ENCODE measurements around the gene CAPSL.
"Not testable (repeated sequence)": the region's sequence is repeated elsewhere in the genome, so short reads cannot be mapped to it uniquely, and the experiment has no call there.

Gene CAPSL

GRCh38 chr5:35870605-35871004, 67.8 kb downstream of the CAPSL start:
- DNase-seq: no peak

GRCh38 chr5:35869685-35870277, 68.6 kb downstream of the CAPSL start:
- no peak for DNase-seq

- no peak for DNase-seq
Observed at GRCh38 chr5:35867998-35868397, 70.4 kb downstream of the CAPSL start.

GRCh38 chr5:35863159-35863558, 75.3 kb downstream of the CAPSL start:
- DNase-seq: no peak

- DNase-seq: no peak
Observed at GRCh38 chr5:35862126-35862525, 76.3 kb downstream of the CAPSL start.

DNA sequence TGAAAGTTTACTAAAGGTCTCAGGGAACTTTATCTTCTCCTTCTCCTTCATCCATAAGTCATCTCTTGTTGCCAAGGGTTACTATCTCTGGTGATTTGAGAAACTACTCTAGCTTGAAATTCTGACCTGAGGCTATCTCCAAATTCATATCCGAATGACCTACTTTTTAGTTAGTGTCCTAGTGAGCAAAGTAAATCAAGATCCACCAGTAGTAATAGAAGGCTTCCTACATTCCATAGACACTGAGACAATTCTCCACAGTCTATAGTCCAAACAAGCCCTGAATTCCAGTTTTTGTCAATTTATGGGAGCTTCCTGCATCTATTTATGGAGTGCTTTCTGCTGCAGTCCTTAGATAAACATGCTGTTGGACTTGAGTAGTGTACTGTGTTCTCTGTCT, 76.7 kb downstream of the CAPSL start:
- peak; percentile 31 for DNase-seq

DNA sequence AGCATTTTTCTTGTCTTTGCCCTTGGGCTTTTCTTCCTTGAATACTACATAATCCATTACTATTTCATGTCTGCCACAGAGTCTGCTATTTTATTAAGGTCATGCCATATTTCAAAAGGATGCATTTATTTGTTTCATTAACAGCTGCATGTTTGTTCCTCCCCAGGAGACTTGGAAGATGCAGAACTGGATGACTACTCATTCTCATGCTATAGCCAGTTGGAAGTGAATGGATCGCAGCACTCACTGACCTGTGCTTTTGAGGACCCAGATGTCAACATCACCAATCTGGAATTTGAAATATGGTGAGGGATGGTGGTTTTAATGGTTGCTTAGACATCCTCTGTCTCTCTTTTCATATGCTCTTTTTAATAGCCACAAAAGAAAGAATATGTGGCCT, 77.7 kb downstream of the CAPSL start:
- DNase-seq: no peak

GRCh38 chr5:35859101-35859661, 79.2 kb downstream of the CAPSL start:
- no peak for DNase-seq

- peak; percentile 41 for DNase-seq
Observed at GRCh38 chr5:35857606-35858205, 80.7 kb downstream of the CAPSL start.

DNA sequence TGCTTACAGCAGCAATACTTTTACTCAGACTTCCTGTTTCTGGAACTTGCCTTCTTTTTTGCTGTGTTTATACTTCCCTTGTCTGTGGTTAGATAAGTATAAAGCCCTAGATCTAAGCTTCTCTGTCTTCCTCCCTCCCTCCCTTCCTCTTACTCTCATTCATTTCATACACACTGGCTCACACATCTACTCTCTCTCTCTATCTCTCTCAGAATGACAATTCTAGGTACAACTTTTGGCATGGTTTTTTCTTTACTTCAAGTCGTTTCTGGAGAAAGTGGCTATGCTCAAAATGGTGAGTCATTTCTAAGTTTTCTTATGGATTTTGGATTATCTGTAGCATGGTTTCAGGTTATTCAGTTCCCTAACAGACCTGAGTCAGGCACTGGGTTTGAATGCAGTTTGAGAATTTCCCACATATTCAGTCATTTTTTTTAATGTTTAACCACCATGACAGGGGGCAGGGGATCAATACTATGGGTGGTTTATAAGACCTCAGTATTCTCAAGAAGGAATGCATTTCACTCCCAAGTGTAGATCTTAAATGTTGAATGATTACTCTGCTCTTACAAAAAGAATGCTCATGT, 81.6 kb downstream of the CAPSL start, which contains the start of gene IL7R:
Gene IL7R, plus strand, starts transcription at position 127 of the 587 bp plus-strand sequence. Its CDS starts 87 bp downstream, at position 214.
- no peak for DNase-seq

DNA sequence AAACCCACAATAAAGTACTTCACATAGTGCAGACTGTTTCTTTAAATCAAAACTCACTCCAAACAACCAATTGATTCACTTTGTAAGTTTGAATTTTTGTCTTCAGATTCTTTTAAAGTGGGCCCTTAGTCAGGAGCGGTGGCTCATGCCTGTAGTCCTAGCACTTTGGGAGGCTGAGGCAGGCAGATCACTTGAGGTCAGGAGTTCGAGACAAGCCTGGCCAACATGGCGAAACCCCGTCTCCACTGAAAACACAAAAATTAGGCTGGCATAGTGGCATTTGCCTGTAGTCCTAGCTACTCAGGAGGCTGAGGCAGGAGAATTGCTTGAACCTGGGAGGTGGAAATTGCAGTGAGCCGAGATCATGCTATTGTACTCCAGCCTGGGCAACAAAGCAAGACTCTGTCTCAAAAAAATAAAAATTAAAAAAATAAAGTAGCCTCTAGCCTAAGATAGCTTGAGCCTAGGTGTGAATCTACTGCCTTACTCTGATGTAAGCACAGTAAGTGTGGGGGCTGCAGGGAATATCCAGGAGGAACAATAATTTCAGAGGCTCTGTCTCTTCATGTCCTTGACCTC, 82.1 kb downstream of the CAPSL start:
- DNase-seq: not testable (repeated sequence)

DNA sequence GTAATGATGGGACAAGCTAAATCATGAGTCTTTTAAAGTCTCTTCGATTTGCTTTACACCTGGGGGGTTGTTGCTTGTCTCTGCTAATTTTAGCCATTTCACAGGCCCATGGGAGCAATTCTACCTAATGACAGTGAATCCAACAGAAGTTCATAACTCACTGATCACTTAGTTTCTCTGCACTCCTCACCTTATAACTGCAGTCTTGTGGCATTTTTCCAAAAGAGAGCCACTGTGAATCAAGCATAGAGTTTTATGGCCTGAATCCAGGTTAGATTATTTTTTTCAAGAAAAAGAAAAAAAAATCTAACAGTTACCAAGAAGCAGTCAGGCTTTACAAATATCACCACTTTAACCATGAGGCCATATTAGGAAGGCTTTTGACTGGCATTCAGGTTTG, 83.2 kb downstream of the CAPSL start:
- DNase-seq: no peak

All from amniotic stem cell (primary cell).